Measurements from ENCODE around the gene MOCS1. TPM values are rescaled to one million over a fixed set of nuclear protein-coding genes. Genes with fewer than 3 reads are reported as not detected.

The MOCS1 gene
- total and polyA plus RNA-seq, 3 donors from 2014 or later, result 11.8 to 17.9 (median 16.8) TPM

DNA sequence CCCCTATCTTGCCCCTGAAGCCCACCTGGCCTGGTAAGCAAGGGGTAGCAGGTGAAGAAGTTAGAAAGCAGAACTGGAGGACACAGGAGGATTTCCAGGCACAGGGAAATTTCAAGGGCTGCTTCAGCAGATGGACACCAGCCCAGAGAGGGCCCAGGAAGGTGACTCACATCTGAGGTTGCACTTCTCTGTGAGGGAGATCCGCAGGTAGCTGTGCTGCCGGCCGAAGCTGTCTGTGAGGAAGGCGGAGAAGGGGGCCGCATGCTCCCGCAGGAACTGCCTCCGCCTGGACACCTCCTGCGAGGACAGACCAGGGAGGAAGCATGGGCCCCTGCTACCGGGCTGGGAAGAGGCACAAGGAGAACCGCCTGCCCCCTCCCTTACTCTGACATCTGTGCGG is 7.1 kb downstream of the MOCS1 start:
- 90 to 91% methylated on average over 10 to 11 of the region's 11 CpGs for WGBS, 2 donors
- TF ChIP-seq POLR2A (IDR thresholded peaks at IDR 0.05), result no peak
- TF ChIP-seq, protein P1, sequence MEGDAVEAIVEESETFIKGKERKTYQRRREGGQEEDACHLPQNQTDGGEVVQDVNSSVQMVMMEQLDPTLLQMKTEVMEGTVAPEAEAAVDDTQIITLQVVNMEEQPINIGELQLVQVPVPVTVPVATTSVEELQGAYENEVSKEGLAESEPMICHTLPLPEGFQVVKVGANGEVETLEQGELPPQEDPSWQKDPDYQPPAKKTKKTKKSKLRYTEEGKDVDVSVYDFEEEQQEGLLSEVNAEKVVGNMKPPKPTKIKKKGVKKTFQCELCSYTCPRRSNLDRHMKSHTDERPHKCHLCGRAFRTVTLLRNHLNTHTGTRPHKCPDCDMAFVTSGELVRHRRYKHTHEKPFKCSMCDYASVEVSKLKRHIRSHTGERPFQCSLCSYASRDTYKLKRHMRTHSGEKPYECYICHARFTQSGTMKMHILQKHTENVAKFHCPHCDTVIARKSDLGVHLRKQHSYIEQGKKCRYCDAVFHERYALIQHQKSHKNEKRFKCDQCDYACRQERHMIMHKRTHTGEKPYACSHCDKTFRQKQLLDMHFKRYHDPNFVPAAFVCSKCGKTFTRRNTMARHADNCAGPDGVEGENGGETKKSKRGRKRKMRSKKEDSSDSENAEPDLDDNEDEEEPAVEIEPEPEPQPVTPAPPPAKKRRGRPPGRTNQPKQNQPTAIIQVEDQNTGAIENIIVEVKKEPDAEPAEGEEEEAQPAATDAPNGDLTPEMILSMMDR (IDR thresholded peaks at IDR 0.05), result no peak
- no peaks in the 10 kb centered on the region for H3K27me3 ChIP-seq
- no peaks in the 10 kb centered on the region for H3K9me3 ChIP-seq
- intact Hi-C loops (cut with DNase I; ENCODE audit: low total_unique reads), result no loop called here
- no peak overlapping the region for H3K27ac ChIP-seq
- H3K36me3 ChIP-seq (ENCODE audit: low read depth, missing control alignments), result no peaks in the 10 kb centered on the region
- H3K4me1 ChIP-seq, result no peaks in the 10 kb centered on the region
- no peak overlapping the region for H3K4me3 ChIP-seq
- no peak for DNase-seq

DNA sequence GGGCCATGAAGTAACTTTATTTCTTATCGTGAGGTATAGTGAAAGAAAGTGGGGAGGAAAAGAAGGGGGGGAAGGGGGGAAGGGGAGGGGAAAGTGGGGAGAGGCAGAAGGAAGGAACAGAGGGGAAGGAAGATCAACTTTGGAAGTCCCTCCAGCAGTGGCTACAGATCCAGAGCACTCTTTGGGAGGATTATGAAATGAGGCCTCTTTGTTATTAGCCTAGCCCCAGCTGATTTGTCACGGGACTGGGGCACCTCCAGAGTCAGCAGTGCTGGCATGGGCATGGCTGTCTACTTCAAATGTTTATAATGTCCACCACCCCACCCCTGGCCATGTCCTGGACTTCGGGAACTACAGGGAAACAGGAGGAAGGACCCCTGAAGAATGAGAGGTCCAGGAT is 7.6 kb downstream of the MOCS1 start:
- Histone ChIP-seq H3K4me3 (no peak overlapping the region), H3K27ac (no peak overlapping the region), H3K9me3 (no peaks in the 10 kb centered on the region), H3K36me3 (ENCODE audit: low read depth, missing control alignments) (no peaks in the 10 kb centered on the region), H3K27me3 (no peaks in the 10 kb centered on the region), H3K4me1 (no peaks in the 10 kb centered on the region)
- no peak for DNase-seq
- WGBS, 2 donors, result 80 to 93% methylated on average over 3 of the region's 3 CpGs
- intact Hi-C loops (cut with DNase I; ENCODE audit: low total_unique reads), result no loop called here
- no peak for TF ChIP-seq POLR2A (IDR thresholded peaks at IDR 0.05)
- TF ChIP-seq, protein P1 (IDR thresholded peaks at IDR 0.05), result no peak

DNA sequence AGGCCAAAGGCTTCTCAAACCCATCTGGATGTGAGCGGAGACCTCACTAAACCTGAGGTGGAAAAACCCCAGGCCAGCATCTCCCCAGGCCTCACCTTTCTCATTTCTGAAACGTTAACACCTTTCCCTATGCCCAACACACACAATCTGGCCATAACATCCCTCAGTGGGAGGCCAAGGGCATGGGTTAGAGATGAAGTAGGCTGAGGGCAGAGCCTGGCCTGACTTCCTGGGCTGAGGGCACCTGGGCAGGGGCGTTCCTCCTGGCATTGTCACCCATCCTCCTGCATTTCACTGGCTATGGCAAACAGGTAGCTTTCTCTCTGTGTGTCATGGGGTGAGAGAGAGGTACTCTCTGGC is 8.4 kb downstream of the MOCS1 start:
- H3K4me1 ChIP-seq, result no peaks in the 10 kb centered on the region
- H3K27ac ChIP-seq, result no peak overlapping the region
- H3K9me3 ChIP-seq, result no peaks in the 10 kb centered on the region
- no peaks in the 10 kb centered on the region for H3K27me3 ChIP-seq
- 86 to 90% methylated on average over 3 of the region's 3 CpGs for WGBS, 2 donors
- DNase-seq, result no peak
- no peaks in the 10 kb centered on the region for H3K36me3 ChIP-seq (ENCODE audit: low read depth, missing control alignments)
- intact Hi-C loops (cut with DNase I; ENCODE audit: low total_unique reads), result no loop called here
- H3K4me3 ChIP-seq, result no peak overlapping the region
- no peak for TF ChIP-seq POLR2A (IDR thresholded peaks at IDR 0.05)
- TF ChIP-seq, protein P1 (IDR thresholded peaks at IDR 0.05), result no peak

DNA sequence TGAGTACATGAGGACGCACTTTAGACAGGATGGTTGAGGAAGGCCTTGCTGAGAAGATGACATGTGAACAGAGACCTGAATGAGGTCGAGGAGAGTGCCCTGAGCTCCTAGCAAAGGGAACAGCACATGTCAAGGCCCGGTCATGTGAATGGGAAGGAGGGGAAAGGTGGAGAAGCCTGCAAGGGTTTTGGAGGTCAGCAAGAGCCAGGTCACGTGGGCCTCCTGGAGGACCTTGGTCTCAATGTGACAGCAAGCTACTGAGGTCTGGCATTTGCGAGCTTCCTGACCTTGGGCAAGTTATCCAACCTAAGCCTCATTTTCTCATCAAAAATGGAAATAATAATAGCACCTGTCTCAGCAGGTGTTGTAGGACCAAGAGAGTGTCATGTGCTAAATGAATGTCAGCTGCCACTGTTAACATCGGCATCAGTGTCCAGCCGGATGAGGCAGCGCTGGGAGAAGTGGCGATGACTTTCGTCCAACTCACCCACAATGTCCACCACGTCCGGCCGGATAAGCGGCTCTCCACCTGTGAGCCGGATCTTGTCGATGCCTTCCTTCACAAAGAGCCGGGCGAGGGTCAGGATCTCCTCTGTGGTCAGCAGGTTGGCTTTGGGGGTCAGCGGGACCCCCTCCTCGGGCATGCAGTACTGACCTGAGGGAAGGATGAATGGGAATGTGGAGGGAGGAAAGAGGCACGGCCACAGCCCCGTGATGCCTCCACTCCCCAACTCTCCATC is 8.9 kb downstream of the MOCS1 start:
- Histone ChIP-seq H3K36me3 (ENCODE audit: low read depth, missing control alignments) (no peaks in the 10 kb centered on the region), H3K4me3 (no peak overlapping the region), H3K27me3 (no peaks in the 10 kb centered on the region), H3K27ac (no peak overlapping the region), H3K4me1 (no peaks in the 10 kb centered on the region), H3K9me3 (no peaks in the 10 kb centered on the region)
- TF ChIP-seq, protein P1 (IDR thresholded peaks at IDR 0.05), result no peak
- TF ChIP-seq POLR2A (IDR thresholded peaks at IDR 0.05), result no peak
- intact Hi-C loops (cut with DNase I; ENCODE audit: low total_unique reads), result no loop called here
- DNase-seq, result no peak
- 93 to 94% methylated on average over 22 of the region's 22 CpGs for WGBS, 2 donors

DNA sequence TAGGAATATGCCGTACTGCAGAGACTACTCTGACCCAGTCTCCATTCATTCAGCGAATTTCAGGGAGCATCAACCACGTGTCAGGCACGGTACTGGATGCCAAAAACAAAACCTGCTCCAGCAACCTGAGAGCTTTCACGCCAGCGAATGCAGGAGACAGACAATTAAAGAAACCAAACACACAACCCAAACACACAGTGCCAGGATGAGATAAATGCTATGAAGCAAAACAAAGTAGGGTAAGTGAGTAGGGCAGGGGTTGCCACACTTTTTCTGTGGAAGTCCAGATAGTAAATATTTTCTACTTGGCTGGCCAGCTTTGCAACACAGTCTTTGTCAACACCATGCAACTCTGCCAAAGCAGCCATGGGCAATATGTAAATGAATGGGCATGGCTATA is 10.0 kb downstream of the MOCS1 start:
- Histone ChIP-seq H3K4me1 (no peaks in the 10 kb centered on the region), H3K27ac (no peak overlapping the region), H3K4me3 (no peak overlapping the region), H3K27me3 (no peaks in the 10 kb centered on the region), H3K36me3 (ENCODE audit: low read depth, missing control alignments) (no peaks in the 10 kb centered on the region), H3K9me3 (no peaks in the 10 kb centered on the region)
- no peak for DNase-seq
- no peak for TF ChIP-seq POLR2A (IDR thresholded peaks at IDR 0.05)
- TF ChIP-seq, protein P1 (IDR thresholded peaks at IDR 0.05), result no peak
- intact Hi-C loops (cut with DNase I; ENCODE audit: low total_unique reads), result no loop called here
- 66 to 98% methylated on average over 6 of the region's 6 CpGs for WGBS, 2 donors
